Smooth muscle cell (in vitro differentiated cells): Measurements from ENCODE around the gene TRABD2B. TPM values are rescaled to one million over a fixed set of nuclear protein-coding genes. Genes with fewer than 3 reads are reported as not detected.

Experiments used
- DNase-seq: peaks from one replicate; lab custom pipeline; 2025; ENCODE audit not compliant: unreplicated experiment; lab: John Stamatoyannopoulos, UW
- H2AFZ ChIP-seq: fragments of 200-600 bp; sonication (generic); 2 replicates; pipeline ENCODE4 v1.6.0; 2016; ENCODE audit warnings: antibody characterized with exemption, low read depth, mild to moderate bottlenecking
- H3F3A ChIP-seq: fragments of 200-600 bp; sonication (generic); 2 replicates; pipeline ENCODE4 v1.6.0; 2017; ENCODE audit warnings: antibody characterized with exemption, low read depth
- H3K27ac ChIP-seq: fragments of 200-600 bp; sonication (generic); 2 replicates; pipeline ENCODE4 v1.5.1; 2016; ENCODE audit warnings: low read depth, mild to moderate bottlenecking
- H3K27me3 ChIP-seq: fragments of 200-600 bp; sonication (generic); 2 replicates; pipeline ENCODE4 v1.6.1; 2016; ENCODE audit warnings: low read depth, mild to moderate bottlenecking
- H3K36me3 ChIP-seq: fragments of 200-600 bp; sonication (generic); 2 replicates; pipeline ENCODE4 v1.5.1; 2016; ENCODE audit warnings: low read depth
- H3K4me1 ChIP-seq: fragments of 200-600 bp; sonication (generic); 2 replicates; pipeline ENCODE4 v1.5.1; 2016; ENCODE audit warnings: low read depth
- H3K4me2 ChIP-seq: fragments of 200-600 bp; sonication (generic); 2 replicates; pipeline ENCODE4 v1.6.0; 2016; ENCODE audit warnings: mild to moderate bottlenecking
- H3K4me3 ChIP-seq: fragments of 200-600 bp; sonication (generic); 2 replicates; pipeline ENCODE4 v1.5.1; 2016; ENCODE audit warnings: mild to moderate bottlenecking
- H3K79me2 ChIP-seq: fragments of 200-600 bp; sonication (generic); 2 replicates; pipeline ENCODE4 v1.6.0; 2016; ENCODE audit warnings: low read depth, mild to moderate bottlenecking
- H3K9ac ChIP-seq: fragments of 200-600 bp; sonication (generic); 2 replicates; pipeline ENCODE4 v1.6.0; 2016; ENCODE audit warnings: low read depth
- H3K9me3 ChIP-seq: fragments of 200-600 bp; sonication (generic); replicated peaks from 2 replicates; pipeline ENCODE4 v1.5.1; 2016; ENCODE audit warnings: low read depth
- H4K20me1 ChIP-seq: fragments of 200-600 bp; sonication (generic); 2 replicates; pipeline ENCODE4 v1.6.0; 2016; ENCODE audit warnings: low read depth
- CTCF ChIP-seq: fragments of 200-600 bp; sonication (generic); IDR thresholded peaks from 2 replicates; pipeline ENCODE4 v1.5.1; 2017; ENCODE audit warnings: borderline replicate concordance, mild to moderate bottlenecking, antibody characterized with exemption; ENCODE audit not compliant: insufficient read depth, poor library complexity, severe bottlenecking
- whole genome bisulfite sequencing: methylation state at CpG from one replicate; pipeline ENCODE4 v1.1.7; 2016; ENCODE audit warnings: low lambda C conversion rate; 5-methylcytosine and 5-hydroxymethylcytosine counted together
- polyA plus RNA-seq: library from polyadenylated mRNA; unstranded; fragments of >200 nt; fragmentation: Nextera tagmentation; extraction: Ambion mirVana; gene quantifications from 2 replicates; pipeline ENCODE4 v1.2.1, GENCODE V29; 2016
- total RNA-seq: library from RNA; depleted of rRNA; stranded (reverse); fragments of >200 nt; gene quantifications from 2 replicates; pipeline ENCODE4 v1.2.3, GENCODE V29; 2014

The TRABD2B gene
- total and polyA plus RNA-seq, 2 experiments from 2014 or later = 0.94 to 4.9 TPM

DNA sequence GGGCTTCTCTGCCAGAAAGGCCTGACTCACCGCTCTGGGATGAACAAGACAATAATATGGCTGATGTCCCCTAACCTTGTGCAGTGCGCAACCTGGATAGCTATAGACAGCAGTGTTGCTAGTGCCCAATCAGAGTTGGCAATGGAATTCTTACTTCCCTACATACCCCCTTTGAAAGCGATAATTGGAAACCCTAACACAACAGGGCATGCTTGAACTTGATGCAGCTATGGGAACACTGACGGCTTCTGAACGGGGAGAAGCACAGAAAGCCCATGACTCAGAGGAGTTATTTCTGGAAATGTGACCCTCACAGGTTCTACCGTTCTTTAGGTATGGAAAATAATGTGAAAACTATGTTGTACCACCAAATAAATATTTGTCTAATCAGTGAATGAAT is 200.6 kb downstream of the TRABD2B start:
- no peak for TF ChIP-seq CTCF
- Histone ChIP-seq H3K4me2 (no peak overlapping the region), H3K4me1 (no peaks in the 10 kb centered on the region), H4K20me1 (peaks cover 14% of the 10 kb centered on the region), H3K27ac (no peak overlapping the region), H3K27me3 (no peaks in the 10 kb centered on the region), H3K9me3 (no peaks in the 10 kb centered on the region), H3K4me3 (no peak overlapping the region), H3K79me2 (no peaks in the 10 kb centered on the region), H3K9ac (no peak overlapping the region), H3K36me3 (no peaks in the 10 kb centered on the region), H2AFZ (no peak overlapping the region), H3F3A (no peaks in the 10 kb centered on the region)
- WGBS = 75% methylated on average over 6 of the region's 6 CpGs
- no peak for DNase-seq

DNA sequence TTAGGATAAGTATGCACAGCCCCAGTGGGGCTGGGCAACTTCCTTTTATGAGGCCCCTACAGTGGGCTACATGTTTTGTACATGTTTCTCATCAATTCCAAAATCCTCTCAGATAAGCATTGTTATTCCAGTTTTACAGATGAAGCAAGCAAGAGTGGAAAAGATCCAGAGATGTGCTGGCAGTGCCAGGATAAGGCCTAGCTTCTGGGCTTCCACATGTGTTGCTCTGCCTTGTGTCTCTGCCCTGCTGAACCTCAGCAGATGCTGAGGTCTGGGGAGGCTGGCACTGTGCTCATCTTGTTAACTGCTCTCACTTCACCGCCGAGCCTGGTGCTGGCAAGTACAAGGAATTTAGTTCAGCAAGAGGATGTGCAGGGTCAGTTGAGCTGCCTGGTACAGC is 202.1 kb downstream of the TRABD2B start:
- Histone ChIP-seq H4K20me1 (peaks cover 21% of the 10 kb centered on the region), H3K36me3 (no peaks in the 10 kb centered on the region), H3K27me3 (no peaks in the 10 kb centered on the region), H3K4me2 (no peak overlapping the region), H3K4me1 (no peaks in the 10 kb centered on the region), H3K9me3 (no peaks in the 10 kb centered on the region), H3F3A (no peaks in the 10 kb centered on the region), H2AFZ (no peak overlapping the region), H3K79me2 (no peaks in the 10 kb centered on the region), H3K4me3 (no peak overlapping the region), H3K9ac (no peak overlapping the region), H3K27ac (no peak overlapping the region)
- 98% methylated on average over 2 of the region's 2 CpGs for WGBS
- TF ChIP-seq CTCF = no peak
- no peak for DNase-seq

- Histone ChIP-seq H3K4me2 (no peak overlapping the region), H3F3A (no peaks in the 10 kb centered on the region), H3K36me3 (no peaks in the 10 kb centered on the region), H2AFZ (no peak overlapping the region), H3K4me1 (no peaks in the 10 kb centered on the region), H3K4me3 (no peak overlapping the region), H3K9me3 (no peaks in the 10 kb centered on the region), H3K9ac (no peak overlapping the region), H4K20me1 (peaks cover 27% of the 10 kb centered on the region), H3K79me2 (no peaks in the 10 kb centered on the region), H3K27me3 (no peaks in the 10 kb centered on the region), H3K27ac (no peak overlapping the region)
- WGBS = 94% methylated on average over 9 of the region's 9 CpGs
- no peak for TF ChIP-seq CTCF
- no peak for DNase-seq
These were observed 202.7 kb downstream of the TRABD2B start for GRCh38 chr1:47794530-47794929.

DNA sequence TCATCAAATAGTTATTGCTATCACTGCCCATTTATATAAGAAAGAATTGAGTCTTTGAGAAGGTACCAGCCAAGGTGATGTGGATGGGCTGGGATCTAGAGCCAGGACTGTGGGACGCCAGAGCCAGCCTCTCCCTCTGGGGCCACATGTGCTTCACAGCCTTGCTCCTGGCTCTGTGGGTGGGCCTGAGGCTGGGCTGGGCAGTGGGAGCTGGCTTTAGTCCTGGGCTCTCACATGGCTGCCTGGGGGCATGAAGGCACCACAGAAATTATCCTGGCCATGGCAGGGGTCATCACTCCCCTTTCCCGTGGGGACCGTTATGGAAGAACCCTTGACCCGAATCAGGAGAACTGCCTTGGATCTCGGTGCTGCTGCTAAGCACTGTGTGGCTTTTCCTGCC is 203.1 kb downstream of the TRABD2B start:
- no peak for DNase-seq
- Histone ChIP-seq H3K27me3 (no peaks in the 10 kb centered on the region), H4K20me1 (peaks cover 27% of the 10 kb centered on the region), H3K79me2 (no peaks in the 10 kb centered on the region), H2AFZ (no peak overlapping the region), H3K9me3 (no peaks in the 10 kb centered on the region), H3F3A (no peaks in the 10 kb centered on the region), H3K27ac (no peak overlapping the region), H3K4me3 (no peak overlapping the region), H3K36me3 (no peaks in the 10 kb centered on the region), H3K9ac (no peak overlapping the region), H3K4me1 (no peaks in the 10 kb centered on the region), H3K4me2 (no peak overlapping the region)
- no peak for TF ChIP-seq CTCF
- WGBS = 93% methylated on average over 5 of the region's 5 CpGs
